ENCODE measurements around the gene FYN.

DNA sequence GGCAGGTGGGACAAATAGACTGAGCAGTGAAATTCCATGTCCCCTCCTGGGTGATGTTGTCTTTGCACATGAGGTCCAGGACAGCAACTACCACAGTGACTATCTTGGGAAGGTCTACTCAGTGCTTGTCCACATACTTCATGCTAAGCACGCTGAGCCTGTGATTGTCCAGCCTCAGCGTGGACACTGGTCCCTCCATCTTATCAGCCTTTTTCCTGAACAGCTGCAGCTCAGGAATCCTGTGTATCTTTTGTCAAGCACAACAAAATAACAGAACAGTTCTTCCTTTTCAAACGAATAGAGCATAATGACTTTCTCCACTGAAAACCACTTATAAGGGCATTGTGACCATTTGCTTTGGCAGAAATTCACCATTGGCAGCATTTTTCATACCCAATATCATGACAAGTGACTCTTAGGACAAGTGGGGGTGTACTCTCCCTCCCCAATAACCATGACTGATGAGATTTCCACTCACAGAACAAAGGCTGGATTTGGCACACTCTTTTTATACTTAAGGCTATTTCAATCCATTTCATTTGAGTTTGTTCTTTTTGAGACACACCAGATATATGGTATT, 90.3 kb downstream of the FYN start:
- TF ChIP-seq, protein P1, sequence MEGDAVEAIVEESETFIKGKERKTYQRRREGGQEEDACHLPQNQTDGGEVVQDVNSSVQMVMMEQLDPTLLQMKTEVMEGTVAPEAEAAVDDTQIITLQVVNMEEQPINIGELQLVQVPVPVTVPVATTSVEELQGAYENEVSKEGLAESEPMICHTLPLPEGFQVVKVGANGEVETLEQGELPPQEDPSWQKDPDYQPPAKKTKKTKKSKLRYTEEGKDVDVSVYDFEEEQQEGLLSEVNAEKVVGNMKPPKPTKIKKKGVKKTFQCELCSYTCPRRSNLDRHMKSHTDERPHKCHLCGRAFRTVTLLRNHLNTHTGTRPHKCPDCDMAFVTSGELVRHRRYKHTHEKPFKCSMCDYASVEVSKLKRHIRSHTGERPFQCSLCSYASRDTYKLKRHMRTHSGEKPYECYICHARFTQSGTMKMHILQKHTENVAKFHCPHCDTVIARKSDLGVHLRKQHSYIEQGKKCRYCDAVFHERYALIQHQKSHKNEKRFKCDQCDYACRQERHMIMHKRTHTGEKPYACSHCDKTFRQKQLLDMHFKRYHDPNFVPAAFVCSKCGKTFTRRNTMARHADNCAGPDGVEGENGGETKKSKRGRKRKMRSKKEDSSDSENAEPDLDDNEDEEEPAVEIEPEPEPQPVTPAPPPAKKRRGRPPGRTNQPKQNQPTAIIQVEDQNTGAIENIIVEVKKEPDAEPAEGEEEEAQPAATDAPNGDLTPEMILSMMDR (IDR thresholded peaks at IDR 0.05; ENCODE audit: insufficient read depth, low read length, poor library complexity, severe bottlenecking): no peak
- no peak for TF ChIP-seq EZH2phosphoT487 (conservative IDR thresholded peaks at IDR 0.05; ENCODE audit: low read length)

All from SU-DHL-6 (cell line).